GM06990 (cell line): ENCODE results near the gene EPHB1.

ENCODE experiments used
- DNase-seq: peaks from one replicate; pipeline ENCODE4 v3.0.0-alpha.2; 2011; ENCODE audit not compliant: insufficient read length; ENCODE audit errors: extremely low read depth
- H3K27me3 ChIP-seq: replicated peaks from 2 replicates; pipeline ENCODE4 v1.6.0; 2011; ENCODE audit warnings: low read length; ENCODE audit not compliant: control insufficient read depth, insufficient read depth
- H3K36me3 ChIP-seq: 2 replicates; pipeline ENCODE4 v1.5.1; 2011; ENCODE audit warnings: low read length; ENCODE audit not compliant: control insufficient read depth, insufficient read depth
- H3K4me3 ChIP-seq: replicated peaks from 2 replicates; pipeline ENCODE4 v1.5.1; 2011; ENCODE audit warnings: low read depth, mild to moderate bottlenecking, control low read depth, low read length
- CTCF ChIP-seq: IDR thresholded peaks from 2 replicates; pipeline ENCODE4 v1.5.1; 2011; ENCODE audit warnings: low read length, control low read depth, mild to moderate bottlenecking, inconsistent platforms; ENCODE audit not compliant: insufficient read depth, poor library complexity, severe bottlenecking

The EPHB1 gene

GRCh38 chr3:135176881-135177280, 381.8 kb downstream of the EPHB1 start:
- no peaks in the 10 kb centered on the region for H3K36me3 ChIP-seq
- no peak for TF ChIP-seq CTCF
- no peaks in the 10 kb centered on the region; the same call in none of the 2 replicates for H3K27me3 ChIP-seq
- no peak for DNase-seq
- no peak overlapping the region for H3K4me3 ChIP-seq

GRCh38 chr3:135178566-135178965, 383.5 kb downstream of the EPHB1 start:
- no peak for DNase-seq
- Histone ChIP-seq H3K4me3 (no peak overlapping the region), H3K27me3 (no peaks in the 10 kb centered on the region; the same call in none of the 2 replicates), H3K36me3 (no peaks in the 10 kb centered on the region)
- TF ChIP-seq CTCF, result no peak

- H3K4me3 ChIP-seq, result no peak overlapping the region
- no peaks in the 10 kb centered on the region; the same call in 1 of the 2 replicates for H3K27me3 ChIP-seq
- DNase-seq, result no peak
- no peaks in the 10 kb centered on the region for H3K36me3 ChIP-seq
- no peak for TF ChIP-seq CTCF
Measured at GRCh38 chr3:135181408-135181807, 386.3 kb downstream of the EPHB1 start.

- no peaks in the 10 kb centered on the region for H3K36me3 ChIP-seq
- TF ChIP-seq CTCF, result no peak
- DNase-seq, result no peak
- H3K27me3 ChIP-seq, result no peaks in the 10 kb centered on the region
- no peak overlapping the region for H3K4me3 ChIP-seq
Measured at GRCh38 chr3:135182364-135182998, 387.4 kb downstream of the EPHB1 start.

- Histone ChIP-seq H3K4me3 (no peak overlapping the region), H3K27me3 (no peaks in the 10 kb centered on the region), H3K36me3 (no peaks in the 10 kb centered on the region)
- DNase-seq, result no peak
- no peak for TF ChIP-seq CTCF
Measured at GRCh38 chr3:135190658-135191057, 395.6 kb downstream of the EPHB1 start.

GRCh38 chr3:135191708-135192107, 396.6 kb downstream of the EPHB1 start:
- Histone ChIP-seq H3K4me3 (no peak overlapping the region), H3K36me3 (no peaks in the 10 kb centered on the region), H3K27me3 (no peaks in the 10 kb centered on the region)
- no peak for TF ChIP-seq CTCF
- no peak for DNase-seq
